Fibroblast of mammary gland (primary cell): Measurements from ENCODE around the gene XRCC5.

Source experiments
- DNase-seq: peaks from one replicate; pipeline ENCODE4 v3.0.0-alpha.2; 2010; ENCODE audit warnings: low read depth
- H3K4me3 ChIP-seq: 2 replicates; pipeline ENCODE4 v1.5.1; 2011; ENCODE audit warnings: low read depth, mild to moderate bottlenecking, low read length, moderate library complexity; ENCODE audit not compliant: control insufficient read depth
- TF ChIP-seq, protein P1 (sequence below): conservative IDR thresholded peaks from 2 replicates; pipeline ENCODE4 v1.5.1; 2011; ENCODE audit warnings: low read depth, low read length, inconsistent platforms; ENCODE audit not compliant: control insufficient read depth, insufficient read depth

Gene XRCC5

DNA sequence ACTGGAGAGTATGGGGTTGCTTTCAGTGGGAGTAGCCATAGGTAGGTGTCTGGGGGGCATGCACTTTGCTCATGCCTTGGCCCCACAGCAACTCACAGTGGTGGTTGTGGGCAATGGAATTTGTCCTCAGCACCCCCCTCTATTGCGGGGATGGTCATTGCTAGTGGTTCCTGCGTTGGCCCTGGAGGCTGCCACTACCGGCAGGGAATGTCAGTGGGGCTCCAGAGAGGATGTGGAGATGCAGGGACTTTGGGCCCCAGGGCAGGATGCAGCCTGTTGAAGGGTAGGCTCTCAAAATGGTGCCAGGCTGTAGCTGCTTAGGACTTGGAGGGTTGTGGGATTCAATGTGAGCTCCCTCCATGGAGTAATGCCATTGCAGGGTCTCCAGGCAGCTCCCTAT, 125.0 kb downstream of the XRCC5 start:
- no peak overlapping the region for H3K4me3 ChIP-seq
- no peak for DNase-seq
- TF ChIP-seq, protein P1, sequence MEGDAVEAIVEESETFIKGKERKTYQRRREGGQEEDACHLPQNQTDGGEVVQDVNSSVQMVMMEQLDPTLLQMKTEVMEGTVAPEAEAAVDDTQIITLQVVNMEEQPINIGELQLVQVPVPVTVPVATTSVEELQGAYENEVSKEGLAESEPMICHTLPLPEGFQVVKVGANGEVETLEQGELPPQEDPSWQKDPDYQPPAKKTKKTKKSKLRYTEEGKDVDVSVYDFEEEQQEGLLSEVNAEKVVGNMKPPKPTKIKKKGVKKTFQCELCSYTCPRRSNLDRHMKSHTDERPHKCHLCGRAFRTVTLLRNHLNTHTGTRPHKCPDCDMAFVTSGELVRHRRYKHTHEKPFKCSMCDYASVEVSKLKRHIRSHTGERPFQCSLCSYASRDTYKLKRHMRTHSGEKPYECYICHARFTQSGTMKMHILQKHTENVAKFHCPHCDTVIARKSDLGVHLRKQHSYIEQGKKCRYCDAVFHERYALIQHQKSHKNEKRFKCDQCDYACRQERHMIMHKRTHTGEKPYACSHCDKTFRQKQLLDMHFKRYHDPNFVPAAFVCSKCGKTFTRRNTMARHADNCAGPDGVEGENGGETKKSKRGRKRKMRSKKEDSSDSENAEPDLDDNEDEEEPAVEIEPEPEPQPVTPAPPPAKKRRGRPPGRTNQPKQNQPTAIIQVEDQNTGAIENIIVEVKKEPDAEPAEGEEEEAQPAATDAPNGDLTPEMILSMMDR, result no peak

DNA sequence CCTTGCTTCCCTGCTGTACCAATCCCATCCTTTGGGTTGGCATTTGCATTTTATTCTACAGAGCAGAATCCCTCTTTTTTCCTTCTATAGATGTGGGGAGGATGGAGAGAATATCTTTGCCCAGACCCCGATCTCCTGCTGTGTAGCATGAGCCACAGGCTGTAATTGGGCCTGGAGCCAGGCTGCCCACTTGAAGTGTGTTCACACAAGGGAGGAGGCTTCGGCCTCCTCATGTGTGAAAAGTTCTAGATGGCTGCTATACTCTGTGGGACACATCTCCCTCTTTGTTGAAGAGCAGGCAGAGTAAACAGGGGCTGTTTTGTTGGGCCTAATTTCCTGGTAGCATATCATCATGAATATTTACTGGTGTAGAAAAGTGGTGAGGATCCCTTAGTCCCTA, 126.3 kb downstream of the XRCC5 start:
- DNase-seq, result no peak
- TF ChIP-seq, protein P1, result no peak
- H3K4me3 ChIP-seq, result no peak overlapping the region

DNA sequence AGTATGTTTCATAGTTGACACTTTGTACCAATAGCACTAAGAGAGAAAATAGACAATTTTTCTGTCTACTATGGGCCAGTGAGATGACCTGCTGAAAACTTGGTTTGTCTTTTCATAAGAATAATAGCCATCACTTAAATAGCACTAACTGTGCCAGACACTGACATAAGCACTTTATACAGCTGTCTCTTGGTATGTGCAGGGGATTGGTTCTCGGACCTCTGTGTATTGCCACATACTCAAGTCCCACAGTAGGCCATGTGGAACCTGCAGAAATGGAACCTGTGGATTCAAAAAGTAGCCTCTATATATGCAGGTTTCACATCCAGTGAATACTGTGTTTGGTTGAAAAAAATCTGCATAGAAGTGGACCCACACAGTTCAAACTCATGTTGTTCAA, 126.7 kb downstream of the XRCC5 start:
- H3K4me3 ChIP-seq, result no peak overlapping the region
- no peak for DNase-seq
- TF ChIP-seq, protein P1, result no peak

DNA sequence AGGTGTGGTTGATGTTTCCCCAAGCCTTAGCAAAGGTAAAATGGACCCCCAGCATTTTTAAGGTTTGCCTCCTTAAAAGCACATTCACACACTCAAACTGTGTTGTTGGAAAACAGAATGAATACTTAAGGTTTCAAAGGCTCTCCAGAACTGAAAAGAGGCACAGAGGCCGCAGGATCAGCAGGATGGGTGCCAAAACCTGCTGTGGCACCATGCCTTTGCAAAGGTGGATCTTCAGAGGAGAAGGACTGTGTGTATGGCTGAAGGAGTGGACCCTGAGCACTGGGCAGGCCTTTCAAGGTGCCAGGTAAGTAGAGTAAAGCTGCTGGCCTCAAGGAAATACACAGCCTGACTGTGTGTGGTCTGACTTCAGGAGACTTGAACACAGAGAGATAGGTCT, 127.3 kb downstream of the XRCC5 start:
- TF ChIP-seq, protein P1, result no peak
- DNase-seq, result no peak
- H3K4me3 ChIP-seq, result no peak overlapping the region

DNA sequence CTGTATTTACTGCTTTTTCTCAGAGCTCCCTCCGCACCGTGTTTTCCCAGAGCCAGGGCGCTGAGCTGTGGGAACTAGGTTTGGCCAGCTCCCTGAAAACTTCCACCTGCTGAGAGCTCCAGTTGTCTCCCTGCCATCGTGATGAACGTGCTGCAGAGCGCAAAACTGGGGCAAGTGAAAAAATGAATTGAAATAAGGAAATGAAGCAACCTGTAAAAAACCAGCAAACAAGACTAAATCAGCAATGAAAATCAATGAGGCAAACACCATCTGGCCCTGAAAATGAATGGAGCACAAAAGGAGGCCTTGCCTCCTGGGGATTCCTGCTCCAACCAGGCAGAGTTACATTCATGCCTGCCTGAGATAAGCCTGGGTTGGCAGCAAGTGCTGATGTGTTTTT, 133.2 kb downstream of the XRCC5 start:
- H3K4me3 ChIP-seq, result no peak overlapping the region
- DNase-seq, result no peak
- TF ChIP-seq, protein P1, result no peak

DNA sequence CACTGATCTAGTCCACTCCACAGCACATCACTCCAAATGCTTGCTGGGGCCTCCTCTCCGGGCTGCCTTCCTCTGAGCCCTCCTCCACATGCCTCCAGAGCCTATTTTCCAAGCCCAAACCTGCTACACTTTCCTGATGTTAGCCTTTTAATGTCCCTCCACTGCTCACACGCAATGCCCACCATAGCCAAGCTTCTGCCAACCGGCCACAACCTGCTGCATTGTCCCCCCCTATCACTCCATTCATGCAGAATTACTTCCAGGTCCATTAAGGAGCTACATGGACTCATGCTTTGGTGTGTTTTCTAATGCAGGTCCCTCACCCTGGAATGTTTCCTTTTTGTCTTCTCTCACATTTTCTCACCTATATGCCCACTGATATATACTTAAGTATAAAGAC, 133.9 kb downstream of the XRCC5 start:
- no peak overlapping the region for H3K4me3 ChIP-seq
- TF ChIP-seq, protein P1, result no peak
- DNase-seq, result no peak

DNA sequence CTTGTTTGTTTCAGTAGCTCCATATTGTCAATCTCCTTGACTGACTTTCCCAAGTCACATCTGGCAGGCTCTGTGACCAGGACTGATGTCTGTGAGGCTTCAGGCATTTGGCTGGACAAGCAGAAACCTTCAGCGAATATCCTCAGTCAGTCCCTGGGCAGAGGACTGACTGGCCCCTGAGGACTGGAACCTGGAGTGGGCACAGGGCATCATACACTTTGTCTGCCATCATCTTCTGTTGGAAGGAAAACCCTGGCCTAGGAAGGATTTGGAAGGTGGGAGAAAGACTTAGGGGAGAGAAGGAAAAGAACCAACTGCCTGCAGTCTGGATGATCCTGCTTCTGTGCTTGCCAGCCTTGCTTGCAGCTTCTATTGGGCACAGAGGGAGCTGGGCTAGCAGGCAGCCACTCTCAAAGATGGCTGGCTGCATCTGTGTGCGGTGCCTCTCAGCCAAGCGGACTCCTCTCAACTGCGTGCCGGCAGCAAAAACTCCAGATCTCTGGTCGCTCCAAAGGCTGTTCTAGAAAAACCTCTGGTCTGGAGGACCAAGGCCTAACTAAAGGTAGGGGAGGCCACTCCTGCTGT, 136.3 kb downstream of the XRCC5 start:
- DNase-seq, result no peak
- TF ChIP-seq, protein P1, result no peak
- no peak overlapping the region for H3K4me3 ChIP-seq
